ENCODE data around the gene DIS3L2. TPM values are rescaled to one million over a fixed set of nuclear protein-coding genes. Genes with fewer than 3 reads are reported as not detected.
A peak's percentile ranks its signal among the peaks of the same experiment; 100 is the strongest.
"Not testable (repeated sequence)": the region's sequence is repeated elsewhere in the genome, so short reads cannot be mapped to it uniquely, and the experiment has no call there.

DIS3L2 gene
- total RNA-seq, 1 donor from 2014 or later = 42.1 TPM

DNA sequence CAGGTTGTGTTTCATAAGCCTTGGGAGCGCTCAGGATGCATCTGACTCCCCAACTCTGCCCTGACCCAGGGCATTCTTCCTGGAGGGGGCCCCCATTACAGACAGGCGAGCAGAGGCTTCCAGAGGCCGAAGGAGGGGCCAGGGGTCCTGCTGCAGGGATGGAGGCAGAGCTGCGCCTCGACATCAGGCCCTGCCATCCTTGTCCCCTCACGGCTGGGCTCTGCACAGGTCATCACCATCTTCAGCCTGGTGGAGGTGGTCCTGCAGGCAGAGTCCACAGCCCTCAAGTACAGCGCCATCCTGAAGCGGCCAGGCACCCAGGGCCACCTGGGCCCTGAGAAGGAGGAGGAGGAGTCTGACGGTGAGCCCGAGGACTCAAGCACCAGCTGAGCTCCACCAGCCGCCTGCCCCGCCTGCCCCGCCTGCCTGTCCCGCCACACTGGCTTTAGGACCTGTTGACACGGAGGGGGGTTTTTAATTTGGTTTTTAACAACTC is 374.8 kb downstream of the DIS3L2 start:
- Mint-ChIP-seq H3K9me3 (ENCODE audit: unreplicated experiment) (no peaks in the 10 kb centered on the region), H3K4me1 (ENCODE audit: low read depth, unreplicated experiment) (no peaks in the 10 kb centered on the region), H3K27ac (ENCODE audit: unreplicated experiment) (no peak overlapping the region), H3K36me3 (ENCODE audit: unreplicated experiment) (no peaks in the 10 kb centered on the region), H3K27me3 (ENCODE audit: unreplicated experiment) (no peaks in the 10 kb centered on the region), H3K4me3 (ENCODE audit: unreplicated experiment) (no peak overlapping the region)
- no peak for DNase-seq
- TF ChIP-seq, protein P1, sequence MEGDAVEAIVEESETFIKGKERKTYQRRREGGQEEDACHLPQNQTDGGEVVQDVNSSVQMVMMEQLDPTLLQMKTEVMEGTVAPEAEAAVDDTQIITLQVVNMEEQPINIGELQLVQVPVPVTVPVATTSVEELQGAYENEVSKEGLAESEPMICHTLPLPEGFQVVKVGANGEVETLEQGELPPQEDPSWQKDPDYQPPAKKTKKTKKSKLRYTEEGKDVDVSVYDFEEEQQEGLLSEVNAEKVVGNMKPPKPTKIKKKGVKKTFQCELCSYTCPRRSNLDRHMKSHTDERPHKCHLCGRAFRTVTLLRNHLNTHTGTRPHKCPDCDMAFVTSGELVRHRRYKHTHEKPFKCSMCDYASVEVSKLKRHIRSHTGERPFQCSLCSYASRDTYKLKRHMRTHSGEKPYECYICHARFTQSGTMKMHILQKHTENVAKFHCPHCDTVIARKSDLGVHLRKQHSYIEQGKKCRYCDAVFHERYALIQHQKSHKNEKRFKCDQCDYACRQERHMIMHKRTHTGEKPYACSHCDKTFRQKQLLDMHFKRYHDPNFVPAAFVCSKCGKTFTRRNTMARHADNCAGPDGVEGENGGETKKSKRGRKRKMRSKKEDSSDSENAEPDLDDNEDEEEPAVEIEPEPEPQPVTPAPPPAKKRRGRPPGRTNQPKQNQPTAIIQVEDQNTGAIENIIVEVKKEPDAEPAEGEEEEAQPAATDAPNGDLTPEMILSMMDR (IDR thresholded peaks at IDR 0.05; ENCODE audit: partially characterized antibody, unreplicated experiment) = no peak

GRCh38 chr2:232336981-232337720 is 375.6 kb downstream of the DIS3L2 start:
- no peak overlapping the region for H3K4me3 Mint-ChIP-seq (ENCODE audit: unreplicated experiment)
- no peak overlapping the region for H3K27ac Mint-ChIP-seq (ENCODE audit: unreplicated experiment)
- H3K27me3 Mint-ChIP-seq (ENCODE audit: unreplicated experiment) = no peaks in the 10 kb centered on the region
- H3K36me3 Mint-ChIP-seq (ENCODE audit: unreplicated experiment) = no peaks in the 10 kb centered on the region
- TF ChIP-seq, protein P1 (IDR thresholded peaks at IDR 0.05; ENCODE audit: partially characterized antibody, unreplicated experiment) = no peak
- H3K9me3 Mint-ChIP-seq (ENCODE audit: unreplicated experiment) = no peaks in the 10 kb centered on the region
- DNase-seq = no peak
- no peaks in the 10 kb centered on the region for H3K4me1 Mint-ChIP-seq (ENCODE audit: low read depth, unreplicated experiment)

GRCh38 chr2:232338094-232338758 is 376.7 kb downstream of the DIS3L2 start:
- not testable (repeated sequence) for DNase-seq

GRCh38 chr2:232338759-232339106 is 377.2 kb downstream of the DIS3L2 start:
- Mint-ChIP-seq H3K4me1 (ENCODE audit: low read depth, unreplicated experiment) (no peaks in the 10 kb centered on the region), H3K27ac (ENCODE audit: unreplicated experiment) (no peak overlapping the region), H3K27me3 (ENCODE audit: unreplicated experiment) (no peaks in the 10 kb centered on the region), H3K4me3 (ENCODE audit: unreplicated experiment) (no peak overlapping the region), H3K9me3 (ENCODE audit: unreplicated experiment) (no peaks in the 10 kb centered on the region), H3K36me3 (ENCODE audit: unreplicated experiment) (no peaks in the 10 kb centered on the region)
- TF ChIP-seq, protein P1 (IDR thresholded peaks at IDR 0.05; ENCODE audit: partially characterized antibody, unreplicated experiment) = no peak
- no peak for DNase-seq

More at GRCh38 chr2:232338094-232338758, 376.7 kb downstream of the DIS3L2 start:
- H3K4me3 Mint-ChIP-seq (ENCODE audit: unreplicated experiment); H3K36me3 Mint-ChIP-seq (ENCODE audit: unreplicated experiment); H3K4me1 Mint-ChIP-seq (ENCODE audit: low read depth, unreplicated experiment); H3K27ac Mint-ChIP-seq (ENCODE audit: unreplicated experiment); H3K9me3 Mint-ChIP-seq (ENCODE audit: unreplicated experiment); H3K27me3 Mint-ChIP-seq (ENCODE audit: unreplicated experiment): not testable (repeated sequence)

DNA sequence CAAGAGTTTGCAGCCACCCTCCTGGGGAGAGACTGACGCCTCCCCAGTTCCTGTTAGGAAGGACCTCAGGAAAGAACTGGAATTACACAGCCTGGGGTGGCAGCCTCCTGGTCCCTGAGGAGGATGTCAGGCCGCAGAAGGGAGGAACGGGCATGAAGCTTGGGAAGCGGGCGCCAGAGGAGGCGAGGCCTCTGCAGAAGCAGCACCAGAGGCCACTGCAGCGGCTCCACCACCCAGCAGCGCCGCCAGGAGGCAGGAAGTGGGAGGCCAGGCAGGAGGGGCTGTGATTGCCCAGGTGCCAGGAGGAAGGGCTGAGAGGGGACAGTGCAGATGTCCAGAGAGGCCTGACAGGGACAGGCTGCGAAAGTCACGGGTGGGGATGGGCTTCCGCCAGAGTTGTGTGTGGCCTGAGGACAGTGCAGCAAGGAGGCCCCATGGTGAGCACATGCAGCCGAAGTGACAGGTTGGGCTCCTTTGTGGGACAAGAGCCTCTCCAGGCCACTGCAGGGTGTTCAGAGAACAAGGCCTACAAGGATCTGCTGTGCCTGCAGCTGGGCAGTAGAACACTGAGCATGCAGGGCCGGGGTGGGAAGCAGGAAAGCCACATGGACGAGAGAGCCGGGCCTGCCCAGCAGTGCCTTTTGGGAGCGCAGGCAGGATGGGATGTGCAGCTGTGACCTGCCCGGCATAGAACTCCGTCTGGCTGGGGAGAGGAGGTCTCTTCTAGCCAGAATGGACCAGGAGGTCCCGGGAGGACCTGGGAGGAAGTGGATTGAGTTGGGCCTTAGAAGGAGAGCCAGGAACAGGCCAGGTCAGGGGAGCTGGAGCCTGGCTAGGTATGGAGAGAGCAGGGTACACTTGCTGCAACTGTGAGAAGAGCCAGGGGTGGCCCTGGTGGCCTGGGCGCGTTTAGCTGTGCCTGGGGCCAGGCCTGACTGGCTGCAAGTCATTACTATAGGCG is 377.9 kb downstream of the DIS3L2 start:
- no peak overlapping the region for H3K4me3 Mint-ChIP-seq (ENCODE audit: unreplicated experiment)
- no peaks in the 10 kb centered on the region for H3K36me3 Mint-ChIP-seq (ENCODE audit: unreplicated experiment)
- H3K4me1 Mint-ChIP-seq (ENCODE audit: low read depth, unreplicated experiment) = no peaks in the 10 kb centered on the region
- no peak overlapping the region for H3K27ac Mint-ChIP-seq (ENCODE audit: unreplicated experiment)
- H3K9me3 Mint-ChIP-seq (ENCODE audit: unreplicated experiment) = no peaks in the 10 kb centered on the region
- peak; percentile 23 for DNase-seq
- H3K27me3 Mint-ChIP-seq (ENCODE audit: unreplicated experiment) = no peaks in the 10 kb centered on the region
- TF ChIP-seq, protein P1 (IDR thresholded peaks at IDR 0.05; ENCODE audit: partially characterized antibody, unreplicated experiment) = no peak
